CD4-positive, alpha-beta T cell treated with Interferon alpha-2 for 1 hour (primary cell): ENCODE results near the gene FAM107B.

ENCODE experiments used
- DNase-seq, 2 donors: peaks; one replicate each; pipeline ENCODE4 v3.0.0-alpha.2; 2020 to 2022

FAM107B gene

DNA sequence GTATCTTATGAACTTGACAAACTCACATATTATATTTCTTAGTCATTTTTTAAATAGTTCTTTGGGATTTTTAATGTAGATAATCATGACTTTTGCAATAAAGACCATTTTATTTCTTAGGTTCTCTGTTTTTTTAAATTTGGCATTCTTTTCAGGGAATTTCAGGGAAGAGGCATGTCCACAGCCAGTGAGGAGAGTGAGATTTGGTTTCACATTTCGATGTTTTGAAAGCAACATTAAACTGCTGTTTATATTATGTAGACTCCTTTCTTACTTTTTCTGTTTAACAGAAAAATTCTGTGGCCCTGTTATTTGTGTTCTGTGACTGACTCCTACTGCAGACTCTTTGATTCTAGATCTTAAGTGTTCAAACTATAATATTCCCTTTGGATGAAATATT lies 153.7 kb downstream of the FAM107B start:
- no peak for DNase-seq

DNA sequence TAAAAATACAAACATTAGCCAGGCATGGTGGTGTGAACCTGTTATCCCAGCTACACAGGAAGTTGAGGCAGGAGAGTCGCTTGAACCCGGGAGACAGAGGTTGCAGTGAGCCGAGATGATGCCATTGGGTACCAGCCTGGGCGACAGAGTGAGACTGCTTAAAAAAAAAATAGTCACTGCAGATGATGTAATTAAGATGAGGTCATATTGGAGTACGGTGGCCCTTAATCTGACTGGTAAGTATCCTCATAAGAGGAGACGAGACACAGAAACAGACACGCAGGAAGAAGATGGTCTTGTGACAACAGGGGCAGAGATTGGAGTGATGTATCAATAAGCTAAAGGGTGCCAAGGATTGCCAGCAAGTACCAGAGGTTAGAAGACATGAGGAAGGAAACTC lies 156.0 kb downstream of the FAM107B start:
- DNase-seq: no peak

DNA sequence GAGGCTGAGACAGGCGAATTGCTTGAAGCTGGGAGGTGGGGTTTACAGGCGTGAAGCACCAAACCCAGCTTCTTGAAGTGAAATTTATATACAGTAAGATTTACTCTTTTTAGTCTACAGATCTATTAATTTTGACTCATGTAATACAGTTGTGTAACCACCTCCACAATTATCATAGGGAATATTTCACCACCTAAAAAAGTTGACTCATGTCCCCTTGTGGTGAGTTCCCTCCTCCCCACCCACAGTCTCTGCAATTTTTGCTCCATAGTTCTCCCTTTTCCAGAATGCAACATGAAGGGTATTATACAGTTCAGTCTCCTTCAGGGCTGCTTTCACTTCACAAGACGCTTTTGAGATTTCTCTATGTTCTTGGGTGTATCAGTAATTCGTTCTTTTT lies 156.8 kb downstream of the FAM107B start:
- no peak for DNase-seq

DNA sequence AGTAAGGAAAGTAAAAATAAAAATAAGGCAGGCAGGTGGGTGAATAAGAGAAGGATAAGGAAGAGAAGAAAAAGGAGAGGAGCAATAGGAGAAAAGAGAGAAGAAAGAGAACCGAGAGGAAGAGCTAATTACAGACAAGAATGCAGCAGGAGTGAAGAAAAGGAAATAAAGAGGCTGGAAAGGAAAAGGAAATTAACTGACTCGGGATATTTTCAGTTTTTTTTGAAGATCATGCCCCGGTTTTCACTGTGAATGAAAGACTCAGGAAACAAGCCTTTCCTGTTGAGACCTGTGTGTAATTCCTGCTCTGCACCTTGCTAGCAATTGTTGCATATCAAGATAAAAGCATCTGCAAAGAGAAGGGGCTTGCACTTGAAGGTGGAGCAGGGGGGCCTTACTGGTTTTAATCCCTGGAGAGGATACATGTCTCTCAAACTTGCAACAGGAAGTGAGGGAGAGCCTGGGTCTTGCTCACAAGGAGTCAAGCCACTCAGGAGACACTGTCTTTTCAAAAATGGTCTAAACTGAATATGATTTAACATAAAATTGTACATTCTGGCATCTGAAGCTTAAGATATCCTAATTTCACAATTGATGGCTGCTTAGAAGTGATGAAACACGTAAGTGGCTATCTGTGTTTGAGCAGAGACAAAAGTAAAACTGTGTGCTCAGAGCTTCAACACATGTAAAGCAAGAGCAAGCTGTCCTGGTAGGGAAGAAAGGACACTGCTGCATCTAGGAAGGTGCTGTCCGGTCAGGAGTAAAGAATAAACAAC lies 157.6 kb downstream of the FAM107B start:
- DNase-seq: no peak

DNA sequence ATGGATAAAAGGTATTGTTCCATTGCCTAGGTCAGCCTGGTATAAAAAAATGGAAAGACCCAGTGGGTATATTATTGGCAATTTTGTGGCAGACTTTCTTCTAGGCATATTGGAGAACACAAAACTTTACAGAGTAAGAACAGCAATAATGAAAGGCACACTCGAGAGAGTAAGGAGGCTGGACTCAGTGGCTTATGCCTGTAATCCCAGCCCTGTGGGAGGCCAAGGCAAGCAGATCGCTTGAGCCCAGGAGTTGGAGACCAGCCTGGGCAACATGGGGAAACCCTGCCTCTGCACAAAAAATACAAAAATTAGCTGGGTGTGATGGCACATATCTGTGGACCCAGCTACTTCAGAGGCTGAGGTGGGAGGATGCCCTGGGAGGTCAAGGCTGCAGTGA lies 158.2 kb downstream of the FAM107B start:
- no peak for DNase-seq

DNA sequence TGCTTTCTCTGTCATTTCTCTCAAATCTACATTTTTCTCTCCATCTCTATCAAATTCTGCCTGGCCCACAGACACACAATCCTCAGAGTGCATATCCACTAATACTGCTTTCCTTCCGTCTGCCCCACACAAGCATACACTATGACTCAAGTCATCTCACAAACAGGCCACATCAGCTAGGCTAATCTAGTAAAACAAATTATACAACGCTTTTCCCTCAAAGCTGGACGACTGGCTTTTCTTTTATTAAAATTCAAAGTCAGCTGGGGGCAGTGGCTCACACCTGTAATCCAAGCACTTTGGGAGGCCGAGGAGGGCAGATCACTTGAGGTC lies 161.1 kb downstream of the FAM107B start:
- DNase-seq: no peak

DNA sequence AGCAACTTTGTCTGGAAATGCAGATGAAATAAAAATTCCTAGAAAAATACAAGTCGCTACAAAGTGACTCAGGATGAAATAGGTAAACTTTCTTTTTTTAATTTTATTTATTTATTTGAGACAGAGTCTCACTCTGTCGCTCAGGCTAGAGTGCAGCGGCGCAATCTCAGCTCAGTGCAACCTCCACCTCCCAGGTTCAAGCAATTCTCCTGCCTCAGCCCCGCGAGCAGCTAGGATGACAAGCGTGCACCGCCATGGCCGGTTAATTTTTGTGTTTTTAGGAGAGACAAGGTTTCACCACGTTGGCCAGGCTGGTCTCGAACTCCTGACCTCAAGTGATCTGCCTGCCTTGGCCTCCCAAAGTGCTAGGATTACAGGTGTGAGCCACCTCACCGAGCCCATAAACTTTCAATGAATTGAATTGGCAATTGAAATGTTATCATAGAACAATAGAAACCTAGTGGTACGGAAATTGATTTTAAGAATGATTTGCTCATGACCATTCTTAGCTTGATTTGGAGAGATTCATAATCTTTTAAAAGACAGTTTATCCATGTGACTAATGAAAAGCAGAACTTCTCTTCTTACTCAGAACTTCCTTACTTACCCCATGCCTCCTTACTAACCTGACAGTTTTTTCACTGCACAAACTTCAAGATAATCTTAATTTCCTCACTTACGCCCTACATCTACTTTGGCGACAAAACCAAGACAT lies 161.7 kb downstream of the FAM107B start:
- DNase-seq: no peak

DNA sequence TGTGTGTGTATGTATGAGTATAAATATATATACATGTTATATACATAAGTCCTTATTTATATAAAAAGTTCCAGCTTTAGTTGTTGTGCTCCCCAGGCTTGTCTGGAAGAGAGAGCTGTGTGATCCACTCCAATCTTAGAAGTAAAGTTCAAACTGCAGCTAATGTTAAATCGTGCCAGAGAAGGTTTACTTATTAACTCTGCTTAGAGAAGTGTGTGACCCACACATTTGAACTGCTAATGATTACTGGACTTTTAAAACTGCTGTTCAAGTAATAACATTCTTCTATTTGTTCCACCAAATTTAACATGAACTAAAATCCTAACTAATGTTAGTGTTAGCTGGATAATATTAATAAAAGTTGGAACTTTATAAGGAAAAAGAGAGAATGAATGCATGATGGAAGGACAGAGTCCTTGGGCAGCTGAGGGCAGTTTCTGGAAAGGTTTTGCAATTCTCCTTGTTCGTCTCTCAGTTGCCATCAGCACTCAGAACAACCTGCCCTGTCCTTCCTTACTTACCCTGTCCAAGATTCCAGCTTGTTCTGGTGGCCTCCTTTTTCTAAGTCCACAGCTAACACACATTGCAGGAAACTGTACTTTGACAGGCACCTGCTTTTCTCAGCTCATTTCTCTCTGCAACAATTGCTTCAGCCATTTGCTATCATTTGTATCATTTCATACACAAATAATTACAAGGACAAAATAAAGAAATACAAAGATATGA lies 162.6 kb downstream of the FAM107B start:
- DNase-seq: no peak

DNA sequence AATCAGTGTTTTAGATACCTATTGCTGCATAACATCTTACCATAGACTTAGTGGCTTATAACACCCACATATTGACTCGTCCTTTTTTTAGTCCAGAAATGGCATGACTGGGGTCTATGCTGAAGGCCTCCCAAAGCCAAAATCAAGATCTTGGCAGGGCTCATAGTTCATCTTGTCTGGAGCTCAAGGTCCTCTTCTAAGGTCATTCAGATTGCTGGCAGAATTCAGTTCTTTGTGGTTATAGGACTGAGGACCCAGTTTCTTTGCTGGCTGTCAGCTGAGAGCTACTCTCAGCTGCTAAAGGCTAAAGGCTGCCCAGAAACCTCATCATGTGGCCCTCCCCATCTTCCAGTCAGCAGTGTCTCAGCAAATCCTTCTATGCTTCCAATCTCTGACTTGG lies 165.5 kb downstream of the FAM107B start:
- no peak for DNase-seq

DNA sequence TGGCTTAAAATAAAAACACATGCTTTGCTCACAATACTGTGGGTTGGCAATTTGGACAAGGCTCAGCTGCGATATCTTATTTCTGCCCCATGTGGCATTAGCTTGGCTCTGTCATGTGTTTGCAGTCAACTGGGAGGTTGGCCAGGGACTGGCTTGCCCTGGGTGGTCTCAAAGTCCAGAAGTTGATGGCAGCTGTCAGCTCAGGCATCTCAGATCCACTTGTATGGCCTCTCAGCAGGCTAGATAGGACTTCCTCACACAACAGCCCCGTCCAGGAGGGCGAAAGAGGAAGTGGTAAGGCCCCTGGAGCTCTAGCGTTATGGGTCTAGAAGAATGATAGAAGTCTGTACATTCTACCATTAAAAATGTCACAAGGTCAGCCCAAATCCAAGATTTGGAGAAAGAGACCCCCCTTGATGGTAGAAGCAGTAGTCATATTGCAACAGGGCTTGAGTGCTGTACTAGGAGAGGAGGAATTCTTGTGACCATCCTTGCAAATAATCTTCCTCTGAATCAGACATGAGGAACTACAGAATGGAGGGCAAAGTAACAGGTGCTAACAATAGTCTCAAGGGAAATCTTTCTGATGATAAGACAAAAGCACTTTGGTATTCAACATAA lies 166.2 kb downstream of the FAM107B start:
- peak in 1 of 2 donors; percentile 63 for DNase-seq

DNA sequence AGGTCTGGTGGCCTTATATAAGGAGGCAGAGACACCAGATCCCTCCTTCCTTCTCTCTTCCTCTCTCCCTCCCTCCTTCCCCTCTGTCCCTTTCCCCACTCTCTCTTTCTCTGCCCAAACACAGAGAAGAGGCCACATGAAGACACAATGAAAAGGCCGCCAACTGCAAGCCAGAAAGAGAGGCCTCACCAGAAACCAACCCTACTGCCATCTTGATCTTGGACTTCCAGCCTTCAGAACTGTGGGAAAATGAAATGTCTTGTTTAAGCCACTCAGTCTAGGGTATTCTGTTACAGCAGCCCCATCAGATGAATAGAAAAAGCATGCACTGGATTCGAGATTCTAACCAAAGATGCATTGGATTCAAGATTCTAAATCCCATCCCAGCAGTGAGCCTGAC lies 168.1 kb downstream of the FAM107B start:
- no peak for DNase-seq

DNA sequence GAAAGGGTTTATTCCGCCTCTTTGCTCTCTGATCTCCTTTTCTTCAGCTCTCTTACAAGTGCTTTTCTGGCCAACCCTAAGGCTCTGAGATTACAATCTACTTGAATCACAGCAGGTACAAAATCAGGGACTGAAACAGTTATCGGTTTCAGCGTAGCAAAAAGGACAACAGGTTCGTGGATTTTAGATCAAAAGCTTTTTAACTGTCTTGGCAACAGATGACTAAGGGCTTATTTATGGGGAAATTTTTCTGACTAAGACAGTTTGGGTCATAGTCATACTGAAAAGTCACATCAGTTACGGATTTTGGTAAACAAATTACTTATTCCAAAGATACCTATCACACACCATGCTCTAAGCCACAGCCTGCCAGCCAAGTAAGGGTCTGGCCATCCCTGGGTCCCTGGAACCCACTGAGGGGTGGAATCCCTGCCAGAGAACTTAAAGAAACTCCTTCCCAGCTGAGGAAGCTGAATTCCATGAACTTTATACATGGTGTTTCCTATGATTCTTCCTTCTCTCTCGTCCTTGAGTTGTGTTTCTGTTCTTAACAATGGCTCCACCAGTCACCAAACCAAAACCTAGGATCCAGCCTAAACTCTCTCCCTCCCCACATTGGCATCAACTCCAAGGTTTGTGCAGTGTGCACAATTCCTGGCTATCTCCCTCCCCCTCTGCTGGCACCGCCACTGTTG lies 169.3 kb downstream of the FAM107B start:
- peak in 1 of 2 donors; percentile 73 for DNase-seq

DNA sequence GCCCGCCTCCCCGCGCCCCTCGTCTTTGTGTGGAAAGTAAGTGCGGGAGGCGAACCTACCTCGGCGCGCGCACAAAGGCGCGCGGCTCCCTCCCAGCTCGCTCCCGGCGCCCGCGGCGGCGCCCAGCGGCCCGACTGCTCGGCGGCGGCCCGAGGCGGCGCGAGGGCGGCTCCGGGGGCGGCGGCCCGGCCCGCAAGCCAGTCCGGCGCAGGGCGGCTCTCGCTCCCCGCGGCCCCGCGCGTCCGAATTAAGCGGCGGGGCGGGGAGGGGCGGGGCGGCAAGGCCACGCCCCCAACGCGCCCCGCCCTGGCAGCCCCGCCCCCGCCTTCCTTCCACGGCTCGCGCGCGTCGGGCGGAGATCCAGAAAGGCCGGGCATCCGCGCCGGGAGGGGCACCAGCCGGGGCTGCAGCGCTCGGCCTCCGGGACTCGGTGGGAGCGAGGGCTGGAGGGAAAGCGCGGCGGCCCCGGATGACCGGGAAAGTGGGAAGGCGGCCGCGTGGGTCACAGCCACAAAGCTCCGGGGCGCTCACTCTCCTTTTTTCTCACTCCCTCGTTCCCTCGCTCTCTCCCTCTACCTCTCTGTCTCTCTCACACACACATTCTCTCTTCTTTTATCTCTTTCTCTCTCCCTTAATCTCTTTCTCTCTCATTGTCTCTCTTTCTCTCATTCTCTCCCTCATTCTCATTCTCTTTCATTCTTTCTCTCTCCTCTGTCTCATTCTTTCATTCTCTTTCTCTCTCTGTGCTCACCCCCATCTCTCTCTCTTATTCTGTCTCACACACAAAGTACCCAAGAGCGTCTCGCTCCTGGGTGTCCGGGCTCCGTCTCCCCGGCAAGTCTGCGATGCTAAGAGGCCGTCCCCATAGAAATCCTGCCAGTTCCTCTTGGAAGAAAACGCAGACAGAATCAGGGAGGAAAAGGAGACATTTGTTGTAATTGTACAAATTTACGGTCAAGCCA lies 170.2 kb downstream of the FAM107B start:
- peak; percentile 68 to 82 for DNase-seq

DNA sequence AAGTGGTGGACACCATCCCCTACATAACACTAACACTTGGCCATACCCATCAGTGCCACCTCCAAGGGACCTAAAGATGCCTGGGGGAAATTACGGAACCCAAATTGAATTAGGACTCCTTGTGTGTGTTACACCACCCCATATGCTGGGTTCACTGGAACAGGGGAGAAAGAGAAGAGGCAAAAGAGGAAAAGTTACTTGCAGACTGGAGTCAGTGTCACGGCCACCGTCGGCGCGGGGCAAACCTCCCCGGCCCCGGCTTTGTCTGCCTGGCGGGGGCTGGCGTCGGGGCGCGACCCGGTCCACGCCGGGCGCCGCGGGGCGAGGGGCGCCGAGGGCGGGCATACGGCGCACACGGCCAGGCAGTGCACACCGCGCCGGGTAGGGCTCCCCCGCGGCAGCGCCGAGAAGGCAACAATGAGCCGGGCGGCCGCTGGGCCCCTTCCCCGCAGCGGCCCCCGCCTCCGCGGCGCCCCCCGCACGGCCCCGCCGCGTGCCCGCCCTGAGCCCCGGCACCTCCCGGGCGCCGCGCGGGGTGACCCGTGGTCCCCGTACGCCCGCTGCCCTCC lies 171.1 kb downstream of the FAM107B start:
- DNase-seq: peak in 1 of 2 donors; percentile 39

DNA sequence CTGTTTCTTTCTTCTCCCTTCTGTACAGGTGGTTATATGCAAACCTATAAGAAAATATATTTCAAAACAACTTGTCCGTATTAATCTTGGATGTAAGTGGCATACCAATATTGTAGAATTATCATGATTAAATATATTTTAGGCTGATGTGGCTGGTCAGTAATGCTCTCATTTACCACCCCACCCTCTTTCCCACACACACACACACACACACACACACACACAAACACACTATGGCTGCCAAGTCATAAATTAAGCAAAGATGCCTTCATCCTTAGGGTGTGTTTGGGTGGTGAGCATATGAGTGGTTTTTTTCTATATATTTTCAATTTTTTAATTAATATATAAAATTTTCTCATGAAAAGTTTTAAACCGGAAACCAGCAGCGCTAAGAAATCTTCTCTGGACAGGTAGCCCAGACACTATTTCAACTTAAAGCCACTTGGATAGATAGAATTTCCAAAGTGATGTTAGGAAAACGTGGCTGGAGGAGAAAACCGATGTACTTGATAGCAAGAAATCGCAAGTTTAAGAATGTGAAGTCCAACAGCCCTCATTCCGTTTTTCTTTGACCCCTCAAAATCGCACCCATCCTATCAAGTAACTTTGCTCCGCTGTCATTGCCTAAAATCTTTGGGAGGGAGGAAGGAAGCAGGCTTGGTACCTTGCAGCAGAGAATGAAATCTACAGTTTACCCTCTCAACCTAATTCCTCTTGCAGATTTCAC lies 171.7 kb downstream of the FAM107B start:
- DNase-seq: peak in 1 of 2 donors; percentile 36

DNA sequence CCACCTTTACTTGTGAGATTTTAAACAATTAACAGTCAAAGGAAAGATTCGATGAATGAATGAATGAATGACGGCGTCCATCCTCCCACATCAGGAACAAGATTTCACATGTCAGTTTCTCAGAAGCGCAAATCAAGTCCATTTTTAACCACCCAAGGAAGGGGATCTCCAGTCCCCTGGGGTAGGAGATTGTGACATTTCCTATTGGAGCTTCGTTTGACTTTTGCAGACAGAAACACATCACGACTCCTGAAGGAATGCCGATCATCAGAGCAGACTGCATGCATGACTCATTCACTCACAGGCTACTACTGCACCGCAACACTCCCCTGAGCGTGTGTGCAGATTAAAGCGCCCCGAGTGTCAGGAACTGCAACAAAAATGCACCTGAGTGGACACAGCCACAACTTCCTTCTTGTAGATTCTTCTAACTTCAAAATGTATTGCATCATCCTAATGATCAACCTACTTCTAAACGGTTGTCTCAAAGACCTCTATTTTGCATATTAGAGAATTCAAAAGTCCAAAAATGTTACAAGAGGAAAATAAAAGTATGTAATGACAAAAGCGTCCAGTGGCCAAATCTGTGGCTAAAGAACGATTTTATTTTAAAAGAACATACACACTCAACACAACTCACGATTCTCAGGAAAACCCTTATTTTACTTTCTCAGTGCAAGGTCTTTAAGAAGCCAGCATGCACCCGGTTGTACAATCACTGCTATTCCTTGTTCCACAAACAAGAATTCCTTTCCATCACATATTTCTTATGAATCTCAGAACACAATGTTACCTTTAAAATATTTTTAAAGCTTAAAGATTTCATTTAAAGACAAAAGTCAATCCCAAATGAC lies 172.6 kb downstream of the FAM107B start:
- DNase-seq: peak; percentile 73 to 78

DNA sequence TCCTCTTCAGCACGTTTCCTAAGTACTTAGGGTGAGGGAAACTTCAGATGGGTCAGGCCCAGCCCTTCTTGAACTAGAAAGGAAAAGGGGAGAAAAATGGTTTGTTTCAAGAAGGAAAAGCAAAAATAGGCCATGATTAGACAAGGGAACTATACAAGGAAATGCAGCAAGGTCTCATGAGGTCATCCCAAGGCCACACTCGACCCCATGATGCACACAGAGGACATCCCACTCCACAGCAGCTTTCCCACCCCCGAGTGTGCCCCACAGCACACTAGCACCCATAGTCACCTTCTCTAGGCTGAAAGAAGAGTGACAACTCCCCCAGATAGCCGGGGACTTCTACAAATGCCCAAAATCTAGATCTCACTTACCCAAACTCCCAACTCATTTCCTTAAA lies 173.4 kb downstream of the FAM107B start:
- DNase-seq: peak in 1 of 2 donors; percentile 14

DNA sequence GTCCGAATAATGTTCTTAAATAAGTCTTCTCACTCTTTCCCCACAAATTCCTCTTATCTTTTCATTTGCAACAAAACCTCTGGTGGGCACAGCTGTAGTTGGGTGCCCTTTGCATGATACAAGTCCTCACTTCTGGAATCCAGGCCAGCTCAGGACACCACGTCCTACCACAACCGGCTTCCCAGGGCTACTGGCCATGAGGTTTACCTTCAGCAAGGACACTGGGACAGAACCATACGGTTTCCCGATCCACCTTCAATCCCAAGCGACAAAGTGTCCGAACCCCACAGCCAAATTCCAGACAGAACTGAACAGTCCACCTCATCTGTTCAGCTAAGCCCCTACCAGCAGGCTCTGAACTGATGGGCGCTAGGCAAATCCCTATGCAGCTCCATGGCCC lies 174.6 kb downstream of the FAM107B start:
- peak in 1 of 2 donors; percentile 3 for DNase-seq
